GM12865 (cell line): ENCODE measurements around the gene SH2D7.

Experiments
- DNase-seq: peaks from one replicate; pipeline ENCODE4 v3.0.0; 2010; ENCODE audit warnings: low read depth
- H3K4me3 ChIP-seq: 2 replicates; pipeline ENCODE4 v1.5.1; 2011; ENCODE audit warnings: mild to moderate bottlenecking, low read depth, low read length, control low read depth
- TF ChIP-seq, protein P1 (sequence below): IDR thresholded peaks from 2 replicates; pipeline ENCODE4 v1.5.1; 2011; ENCODE audit warnings: low read length, control low read depth, low read depth, inconsistent platforms; ENCODE audit not compliant: insufficient read depth; ENCODE audit errors: missing control alignments

The SH2D7 gene

GRCh38 chr15:78049691-78050440 lies 42.5 kb upstream of the SH2D7 start:
- peak; percentile 71 for DNase-seq
- H3K4me3 ChIP-seq, result no peak overlapping the region
- TF ChIP-seq, protein P1, sequence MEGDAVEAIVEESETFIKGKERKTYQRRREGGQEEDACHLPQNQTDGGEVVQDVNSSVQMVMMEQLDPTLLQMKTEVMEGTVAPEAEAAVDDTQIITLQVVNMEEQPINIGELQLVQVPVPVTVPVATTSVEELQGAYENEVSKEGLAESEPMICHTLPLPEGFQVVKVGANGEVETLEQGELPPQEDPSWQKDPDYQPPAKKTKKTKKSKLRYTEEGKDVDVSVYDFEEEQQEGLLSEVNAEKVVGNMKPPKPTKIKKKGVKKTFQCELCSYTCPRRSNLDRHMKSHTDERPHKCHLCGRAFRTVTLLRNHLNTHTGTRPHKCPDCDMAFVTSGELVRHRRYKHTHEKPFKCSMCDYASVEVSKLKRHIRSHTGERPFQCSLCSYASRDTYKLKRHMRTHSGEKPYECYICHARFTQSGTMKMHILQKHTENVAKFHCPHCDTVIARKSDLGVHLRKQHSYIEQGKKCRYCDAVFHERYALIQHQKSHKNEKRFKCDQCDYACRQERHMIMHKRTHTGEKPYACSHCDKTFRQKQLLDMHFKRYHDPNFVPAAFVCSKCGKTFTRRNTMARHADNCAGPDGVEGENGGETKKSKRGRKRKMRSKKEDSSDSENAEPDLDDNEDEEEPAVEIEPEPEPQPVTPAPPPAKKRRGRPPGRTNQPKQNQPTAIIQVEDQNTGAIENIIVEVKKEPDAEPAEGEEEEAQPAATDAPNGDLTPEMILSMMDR, result no peak

- no peak overlapping the region for H3K4me3 ChIP-seq
- no peak for DNase-seq
- TF ChIP-seq, protein P1, result no peak
Observed at GRCh38 chr15:78050441-78050809, 41.9 kb upstream of the SH2D7 start.

DNA sequence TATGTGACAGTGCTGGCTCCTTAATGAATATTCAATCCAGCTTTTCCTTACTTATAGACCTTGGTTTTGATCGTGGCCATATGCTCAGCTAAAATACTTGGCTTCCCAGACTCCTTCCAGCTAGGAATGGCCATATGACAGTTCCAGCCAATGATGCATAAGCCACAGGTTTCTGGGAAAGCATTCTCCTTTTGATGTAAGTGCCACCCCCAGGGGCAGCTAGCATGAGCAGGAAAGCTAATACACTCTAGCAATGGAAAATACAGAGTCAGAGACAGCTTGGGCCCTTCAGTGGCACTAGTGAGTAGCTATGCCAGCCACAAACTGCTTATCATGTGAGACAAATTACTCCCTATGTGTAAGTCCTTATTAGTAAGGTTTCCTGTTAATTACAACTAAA lies 41.5 kb upstream of the SH2D7 start:
- TF ChIP-seq, protein P1, result no peak
- H3K4me3 ChIP-seq, result no peak overlapping the region
- no peak for DNase-seq

DNA sequence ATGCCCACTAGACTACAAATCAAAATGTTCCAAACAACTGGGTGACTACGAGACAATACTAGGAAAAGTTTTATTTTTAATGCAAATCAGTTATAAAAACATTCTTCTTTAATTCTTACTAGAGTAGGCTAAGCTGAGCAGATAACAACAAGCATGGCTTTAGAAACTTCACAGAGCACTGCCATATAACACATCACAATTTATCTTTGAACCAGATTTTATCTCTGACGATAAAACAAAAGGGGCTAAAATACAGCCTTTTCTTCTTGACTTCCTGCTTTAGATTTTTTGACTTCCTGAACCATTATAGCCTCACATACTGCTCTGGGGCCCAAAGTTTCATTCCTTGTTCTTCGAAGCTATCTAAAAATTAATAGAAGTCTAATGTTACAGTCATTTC lies 40.8 kb upstream of the SH2D7 start:
- TF ChIP-seq, protein P1, result no peak
- H3K4me3 ChIP-seq, result no peak overlapping the region
- no peak for DNase-seq

DNA sequence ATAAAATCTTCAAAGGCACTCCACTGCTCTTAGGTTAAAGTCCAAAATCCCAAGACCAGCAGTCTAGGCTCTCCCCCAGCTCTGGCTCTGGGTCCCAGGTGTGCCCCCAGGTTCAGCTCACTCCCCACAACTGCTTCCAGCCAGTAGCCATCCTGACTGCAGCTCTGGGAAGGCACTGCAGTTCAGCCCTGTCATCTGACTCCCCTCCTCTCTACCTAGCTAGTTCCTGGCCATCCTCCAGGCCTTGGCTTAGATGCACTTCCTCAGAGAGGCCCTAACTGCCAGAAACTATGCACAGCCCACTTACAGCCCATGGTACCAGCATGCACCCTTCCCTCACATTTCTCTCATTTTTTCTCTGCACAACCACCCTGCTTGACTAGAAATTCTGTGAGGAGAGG lies 40.4 kb upstream of the SH2D7 start:
- TF ChIP-seq, protein P1, result no peak
- H3K4me3 ChIP-seq, result no peak overlapping the region
- DNase-seq, result no peak

- H3K4me3 ChIP-seq, result no peak overlapping the region
- TF ChIP-seq, protein P1, result no peak
- DNase-seq, result no peak
Observed at GRCh38 chr15:78052545-78052944, 39.8 kb upstream of the SH2D7 start.

DNA sequence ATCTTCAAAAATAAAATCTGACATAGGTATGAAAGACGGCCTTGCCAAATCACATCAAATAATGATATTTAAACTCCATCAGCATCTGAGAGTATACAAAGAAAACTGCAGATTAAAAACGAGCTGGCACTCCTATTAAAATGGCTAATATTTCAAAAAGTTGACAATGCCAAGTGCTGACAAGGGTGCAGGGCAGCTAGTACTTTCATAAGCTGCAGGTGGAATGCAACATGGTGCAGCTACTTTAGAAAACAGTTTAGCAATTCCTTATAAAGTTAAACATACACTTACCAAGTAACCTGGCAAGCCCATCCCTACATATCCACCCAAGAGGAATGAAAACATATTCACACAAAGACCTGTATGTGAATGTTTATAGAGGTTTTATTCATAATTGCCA lies 37.8 kb upstream of the SH2D7 start:
- TF ChIP-seq, protein P1, result no peak
- DNase-seq, result no peak
- no peak overlapping the region for H3K4me3 ChIP-seq
